Activated naive CD4-positive, alpha-beta T cell treated with anti-CD3 and anti-CD28 coated beads, Interleukin-2, amount 50 U/mL, for 72 hours (primary cell): ENCODE data around the gene TMC6. TPM values are rescaled to one million over a fixed set of nuclear protein-coding genes. Genes with fewer than 3 reads are reported as not detected.

Experiments used
- total RNA-seq, 2 donors: library from RNA; stranded (reverse); gene quantifications; one replicate each; pipeline ENCODE4 v1.2.3, GENCODE V29; 2022

Gene TMC6
- total RNA-seq, 2 donors from 2014 or later, result 165 to 233 TPM

Other genes starting within 250 kb of the TMC6 start
- gene TNRC6C, start 170.1 kb downstream of the TMC6 start, total RNA-seq, result 10 to 100 TPM; 13.4 to 28.8 TPM
- gene TMC8, start 2.0 kb upstream of the TMC6 start, total RNA-seq, result 100 to 1,000 TPM; 165 to 187 TPM
- gene C17orf99, start 17.6 kb upstream of the TMC6 start, total RNA-seq, result not detected
- gene SYNGR2, start 39.8 kb upstream of the TMC6 start, total RNA-seq, result 10 to 100 TPM; 84.0 to 92.7 TPM
- gene TK1, start 58.3 kb upstream of the TMC6 start, total RNA-seq, result 100 to 1,000 TPM; 129 to 234 TPM
- 10 to 100 TPM; 27.1 to 60.6 TPM for gene AFMID, start 58.6 kb upstream of the TMC6 start, total RNA-seq
- gene BIRC5, start 85.5 kb upstream of the TMC6 start, total RNA-seq, result 100 to 1,000 TPM in 1 of 2 donors, 10 to 100 TPM in 1; 87.4 to 106 TPM
- gene TMEM235, start 102.9 kb upstream of the TMC6 start, total RNA-seq, result not detected
- gene SOCS3, start 231.3 kb upstream of the TMC6 start, total RNA-seq, result 100 to 1,000 TPM; 179 to 182 TPM
- 100 to 1,000 TPM in 1 of 2 donors, 10 to 100 TPM in 1; 63.5 to 122 TPM for gene PGS1, start 249.9 kb upstream of the TMC6 start, total RNA-seq